ENCODE results near the gene HDHD3.
A peak's percentile ranks its signal among the peaks of the same experiment; 100 is the strongest.
"Not testable (repeated sequence)": the region's sequence is repeated elsewhere in the genome, so short reads cannot be mapped to it uniquely, and the experiment has no call there.

The HDHD3 gene, protein sequence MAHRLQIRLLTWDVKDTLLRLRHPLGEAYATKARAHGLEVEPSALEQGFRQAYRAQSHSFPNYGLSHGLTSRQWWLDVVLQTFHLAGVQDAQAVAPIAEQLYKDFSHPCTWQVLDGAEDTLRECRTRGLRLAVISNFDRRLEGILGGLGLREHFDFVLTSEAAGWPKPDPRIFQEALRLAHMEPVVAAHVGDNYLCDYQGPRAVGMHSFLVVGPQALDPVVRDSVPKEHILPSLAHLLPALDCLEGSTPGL

DNA sequence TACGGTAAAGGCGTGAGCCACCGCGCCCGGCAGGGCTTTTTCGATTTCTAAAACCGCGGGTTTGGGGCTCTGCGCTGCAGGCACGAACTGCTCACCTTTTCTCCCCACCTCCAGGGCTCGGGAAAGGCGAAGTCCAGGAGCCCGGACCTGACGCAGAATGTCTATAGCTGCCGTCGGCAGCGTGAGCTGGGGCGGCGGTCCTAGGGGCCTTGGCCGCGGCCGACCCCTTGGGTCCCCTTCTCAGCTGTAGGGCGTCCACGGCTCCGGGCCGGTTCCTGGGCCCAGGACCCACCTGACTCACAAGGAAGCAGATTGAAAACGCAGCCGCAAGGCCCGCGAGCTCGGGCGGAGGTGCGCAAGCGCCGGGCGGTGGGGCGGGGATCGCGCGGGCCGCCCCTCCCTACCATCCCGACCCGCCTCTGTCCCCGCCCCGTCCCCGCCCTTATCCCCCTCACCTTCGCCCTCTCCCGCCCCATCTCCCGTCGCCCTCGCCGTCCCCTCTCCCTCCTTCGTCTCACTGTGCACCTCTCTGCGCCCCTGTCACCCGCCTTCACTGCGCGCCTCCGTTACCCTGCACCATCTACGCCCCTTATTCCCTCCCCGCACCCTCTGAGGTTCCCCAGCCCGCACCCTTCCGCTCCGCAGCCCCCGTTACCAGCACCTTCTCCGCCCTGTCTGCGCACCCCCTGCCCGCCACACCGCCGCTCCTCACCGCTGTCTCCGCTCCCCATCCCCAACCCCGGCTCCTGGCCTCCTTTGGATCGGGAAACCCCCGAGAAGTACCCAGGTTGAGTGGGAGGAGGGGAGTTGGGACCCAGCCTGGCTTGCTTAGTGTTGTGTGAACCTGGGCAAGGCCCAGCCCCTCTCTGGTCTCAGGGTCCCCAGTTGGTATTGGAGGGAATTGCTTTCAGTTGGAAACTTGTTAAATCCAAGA is at the start of gene HDHD3:
HDHD3 (minus strand) TSS at position 353 of the 934 bp plus-strand sequence. CDS start 2,632 bp downstream, outside the sequence.
- no peaks in the 10 kb centered on the region for H3K9me3 Mint-ChIP-seq
- peak; percentile 91 for ATAC-seq
- peaks cover 26% of the 10 kb centered on the region for H3K4me1 Mint-ChIP-seq
- peak within 1 kb of the TSS; percentile 91 for H3K4me3 Mint-ChIP-seq
- peak within 1 kb of the TSS; percentile 85 for H3K27ac Mint-ChIP-seq
- H3K27me3 Mint-ChIP-seq, result no peaks in the 10 kb centered on the region
- peaks cover 20% of the 10 kb centered on the region for H3K36me3 Mint-ChIP-seq

DNA sequence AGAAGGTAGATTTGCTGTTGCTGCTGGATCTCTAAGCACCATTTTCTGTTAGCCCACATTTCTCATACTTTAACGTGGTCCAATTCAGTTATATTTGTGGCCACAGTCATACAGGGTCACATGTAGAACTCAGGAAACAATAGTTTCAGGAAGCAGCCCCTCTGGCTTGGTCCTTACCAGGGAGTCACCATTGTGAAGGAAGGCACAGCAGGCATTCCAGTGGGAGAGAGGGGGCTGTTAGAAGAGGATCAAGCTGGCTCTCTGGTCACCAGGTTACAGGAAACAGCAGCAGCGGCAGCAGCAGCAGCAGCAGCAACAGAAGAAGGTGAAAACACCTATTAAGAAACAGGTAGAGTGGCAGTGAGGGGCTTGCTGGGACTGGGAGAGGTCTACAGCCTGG is 48.3 kb upstream of the HDHD3 start:
- no peak for ATAC-seq
- Mint-ChIP-seq H3K36me3 (no peaks in the 10 kb centered on the region), H3K9me3 (no peaks in the 10 kb centered on the region), H3K4me3 (no peak overlapping the region), H3K4me1 (no peaks in the 10 kb centered on the region), H3K27ac (no peak overlapping the region), H3K27me3 (peaks cover 9% of the 10 kb centered on the region)

DNA sequence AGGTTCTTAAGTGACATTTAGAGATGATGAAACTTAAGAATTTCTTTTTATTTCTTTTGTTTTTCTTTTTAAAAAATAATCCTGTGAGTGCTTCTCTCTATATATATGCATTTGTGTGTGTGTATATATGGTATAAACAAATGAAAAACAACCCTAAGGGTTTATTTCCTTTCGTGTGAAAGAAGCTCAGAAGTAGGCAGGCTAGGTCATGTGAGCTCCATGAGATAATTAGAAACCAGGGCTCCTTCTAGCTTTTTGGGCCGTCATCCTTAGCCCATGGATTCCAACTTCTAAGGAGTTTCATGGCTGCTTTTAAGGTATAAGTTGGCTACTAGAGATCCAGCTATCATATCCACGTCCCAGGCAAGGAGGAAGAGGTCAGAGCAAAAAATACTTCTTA is 44.9 kb upstream of the HDHD3 start:
- H3K36me3 Mint-ChIP-seq, result no peaks in the 10 kb centered on the region
- peaks cover 9% of the 10 kb centered on the region for H3K27me3 Mint-ChIP-seq
- no peaks in the 10 kb centered on the region for H3K4me1 Mint-ChIP-seq
- no peak overlapping the region for H3K4me3 Mint-ChIP-seq
- ATAC-seq, result no peak
- H3K9me3 Mint-ChIP-seq, result no peaks in the 10 kb centered on the region
- no peak overlapping the region for H3K27ac Mint-ChIP-seq

DNA sequence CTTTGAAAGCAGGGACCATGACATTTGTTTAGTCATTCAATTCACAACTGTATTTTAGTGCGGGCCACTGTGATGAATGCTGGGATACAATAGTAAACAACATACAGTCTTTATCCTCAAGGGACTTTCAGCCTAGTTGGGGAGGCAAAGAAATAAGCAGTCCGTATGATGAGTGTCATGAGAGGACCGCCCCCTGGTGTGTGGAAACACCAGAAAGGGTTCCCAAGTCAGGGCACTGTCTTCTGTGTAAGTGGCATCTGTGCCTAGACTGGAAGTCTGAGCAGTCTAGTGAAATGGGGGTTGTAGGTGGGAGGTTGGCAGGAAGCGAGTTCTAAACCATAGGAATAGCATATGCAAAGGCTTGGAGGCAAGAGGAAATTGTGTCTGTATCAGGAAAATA is 40.6 kb upstream of the HDHD3 start:
- Mint-ChIP-seq H3K4me1 (no peaks in the 10 kb centered on the region), H3K9me3 (no peaks in the 10 kb centered on the region), H3K4me3 (no peak overlapping the region), H3K27me3 (no peaks in the 10 kb centered on the region), H3K36me3 (no peaks in the 10 kb centered on the region), H3K27ac (no peak overlapping the region)
- no peak for ATAC-seq

DNA sequence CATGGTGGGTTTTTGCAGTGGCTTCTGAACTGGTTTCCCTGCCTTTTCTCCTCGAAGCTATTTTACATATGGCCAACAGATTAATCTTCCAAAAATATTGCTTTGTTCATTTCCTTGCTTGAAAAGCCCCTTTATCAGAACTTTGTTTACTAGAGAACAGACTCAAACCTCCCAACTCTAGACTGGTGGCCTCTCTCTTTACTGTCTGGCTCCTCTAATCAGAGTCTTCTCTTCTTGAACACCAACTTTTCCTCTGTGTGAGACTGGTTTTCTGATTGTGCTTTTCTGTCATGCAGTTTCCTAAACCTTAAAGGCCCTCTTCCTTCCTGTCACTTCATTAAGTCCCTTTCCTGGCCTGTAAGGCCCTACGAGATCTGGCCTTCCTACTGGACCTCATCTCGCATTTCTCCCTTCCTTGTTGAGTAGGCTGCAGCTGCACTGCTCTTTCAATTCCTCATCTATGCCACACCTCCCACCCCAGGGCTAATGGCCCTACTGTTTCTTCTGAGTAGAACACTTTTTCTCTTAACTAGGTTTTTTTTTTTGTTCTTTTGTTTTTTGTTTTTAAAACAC is 39.4 kb upstream of the HDHD3 start:
- Mint-ChIP-seq H3K4me3 (no peak overlapping the region), H3K27me3 (no peaks in the 10 kb centered on the region), H3K27ac (no peak overlapping the region), H3K4me1 (no peaks in the 10 kb centered on the region), H3K36me3 (no peaks in the 10 kb centered on the region), H3K9me3 (no peaks in the 10 kb centered on the region)
- ATAC-seq, result peak; percentile 98

DNA sequence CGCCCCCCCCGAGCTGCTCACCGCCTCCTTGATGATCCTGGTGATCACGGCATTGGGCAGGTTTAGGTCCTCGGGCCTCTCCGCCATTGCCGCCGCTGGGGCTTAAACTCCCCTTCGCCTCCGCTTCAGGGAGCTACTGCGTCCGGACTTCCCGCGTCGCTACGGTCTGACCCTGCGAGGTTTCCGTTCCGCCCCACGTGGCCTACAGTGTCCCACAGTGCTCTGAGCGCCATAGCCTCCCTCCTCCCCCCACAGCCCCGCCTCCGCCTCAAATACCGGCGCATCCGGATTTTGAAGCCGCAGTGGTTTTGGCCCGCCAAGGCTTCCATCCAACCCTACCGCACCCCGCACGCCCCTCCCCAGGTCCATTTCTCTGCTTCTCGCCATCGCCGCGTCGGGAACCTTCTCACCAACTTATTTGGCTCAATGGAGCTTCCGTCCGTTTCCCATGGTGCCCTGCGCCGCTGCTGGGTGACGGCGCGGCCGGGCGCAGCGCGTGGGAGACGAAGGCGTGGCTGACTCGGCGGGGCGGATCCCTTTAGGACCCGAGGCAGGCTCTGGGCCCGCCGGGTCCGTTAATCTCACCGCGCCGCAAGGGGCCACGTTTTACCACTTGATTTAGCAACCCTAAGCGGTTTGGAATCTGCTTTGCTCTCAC is 33.5 kb upstream of the HDHD3 start, which contains the start of the genes C9orf43 and POLE3:
C9orf43 (plus strand) TSS at position 541 of the 658 bp plus-strand sequence. CDS start 2,747 bp downstream, outside the sequence.
POLE3 (minus strand) TSS at position 469 of the 658 bp plus-strand sequence; CDS start at position 87, 382 bp downstream.
- Mint-ChIP-seq H3K4me1 (peaks cover 29% of the 10 kb centered on the region), H3K36me3 (peaks cover 21% of the 10 kb centered on the region), H3K9me3 (no peaks in the 10 kb centered on the region), H3K27me3 (no peaks in the 10 kb centered on the region), H3K4me3 (peak within 1 kb of the TSS; percentile 90), H3K27ac (peak within 1 kb of the TSS; percentile 98)
- ATAC-seq, result peak; percentile 98

DNA sequence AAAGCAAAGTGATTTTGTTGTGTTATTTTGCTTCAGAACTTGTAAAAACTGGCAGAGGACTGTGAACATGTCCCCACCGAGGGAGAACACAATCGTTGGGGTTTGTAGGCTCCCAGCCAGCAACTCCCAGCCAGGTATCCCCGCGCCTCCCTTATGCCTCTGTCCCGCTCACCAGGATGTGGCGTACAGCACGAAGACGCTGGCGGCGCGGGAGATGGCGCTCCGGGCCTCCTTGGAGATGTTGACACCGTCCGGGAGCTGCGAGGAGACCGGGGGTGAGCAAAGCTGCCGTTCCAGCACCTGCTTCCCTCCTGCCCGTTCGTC is 33.1 kb upstream of the HDHD3 start:
- Mint-ChIP-seq H3K4me1 (peaks cover 29% of the 10 kb centered on the region), H3K9me3 (no peaks in the 10 kb centered on the region), H3K27me3 (no peaks in the 10 kb centered on the region), H3K4me3 (peak overlapping the region; percentile 90), H3K36me3 (peaks cover 21% of the 10 kb centered on the region), H3K27ac (peak overlapping the region; percentile 98)
- no peak for ATAC-seq

DNA sequence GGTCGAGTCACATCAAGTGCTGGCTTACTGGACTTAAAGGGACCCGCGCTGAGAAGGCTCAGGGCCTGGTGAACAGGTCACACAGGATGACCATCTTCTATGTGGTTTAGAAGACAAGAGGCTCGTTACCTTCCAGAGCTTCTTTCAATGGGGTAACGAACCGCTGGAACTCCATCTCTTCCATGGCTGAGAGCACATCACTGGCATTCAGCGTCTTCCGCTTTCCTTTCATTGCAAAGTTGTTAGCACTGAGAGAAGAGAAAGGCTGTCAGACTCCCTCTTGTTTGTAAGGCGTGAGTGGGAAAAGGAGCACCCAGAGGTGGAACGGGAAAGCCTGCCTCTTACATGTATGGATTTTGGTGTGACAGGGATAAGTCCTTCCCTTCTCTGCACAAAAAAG is 32.7 kb upstream of the HDHD3 start:
- ATAC-seq, result no peak
- H3K27me3 Mint-ChIP-seq, result no peaks in the 10 kb centered on the region
- peak overlapping the region; percentile 90 for H3K4me3 Mint-ChIP-seq
- peaks cover 29% of the 10 kb centered on the region for H3K4me1 Mint-ChIP-seq
- H3K36me3 Mint-ChIP-seq, result peaks cover 21% of the 10 kb centered on the region
- H3K27ac Mint-ChIP-seq, result peak overlapping the region; percentile 98
- H3K9me3 Mint-ChIP-seq, result no peaks in the 10 kb centered on the region

DNA sequence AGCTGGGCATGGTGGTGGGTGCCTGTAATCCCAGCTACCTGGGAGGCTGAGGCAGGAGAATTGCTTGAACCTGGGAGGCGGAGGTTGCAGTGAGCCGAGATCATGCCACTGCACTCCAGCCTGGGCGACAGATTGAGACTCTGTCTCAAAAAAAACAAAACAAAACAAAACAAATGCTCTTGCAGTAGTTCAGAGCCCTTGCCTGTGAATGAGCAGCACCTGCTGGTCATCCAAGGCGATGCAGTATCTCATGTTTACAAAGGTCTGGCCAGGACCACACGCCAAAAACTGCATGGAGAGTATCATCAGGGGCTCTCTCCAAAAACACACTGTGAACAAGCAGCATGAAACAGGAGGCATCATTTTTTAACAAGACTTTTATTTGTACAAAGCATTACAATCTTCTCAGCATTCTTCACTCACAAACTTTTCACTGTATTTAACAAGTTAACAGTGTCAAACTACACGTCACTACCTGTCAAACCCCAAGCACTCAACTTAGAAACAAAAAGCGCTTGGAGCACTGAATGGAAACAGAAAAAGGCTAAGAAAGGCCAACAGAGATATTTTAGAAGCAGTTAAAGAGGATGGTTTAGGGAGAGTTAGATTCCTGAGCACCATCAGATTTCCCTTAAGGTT is 30.2 kb upstream of the HDHD3 start:
- not testable (repeated sequence) for H3K9me3 Mint-ChIP-seq, ATAC-seq, H3K4me3 Mint-ChIP-seq, H3K27me3 Mint-ChIP-seq
- H3K27ac Mint-ChIP-seq, result peak overlapping the region; percentile 15
- peaks cover 29% of the 10 kb centered on the region for H3K4me1 Mint-ChIP-seq
- peaks cover 21% of the 10 kb centered on the region for H3K36me3 Mint-ChIP-seq

DNA sequence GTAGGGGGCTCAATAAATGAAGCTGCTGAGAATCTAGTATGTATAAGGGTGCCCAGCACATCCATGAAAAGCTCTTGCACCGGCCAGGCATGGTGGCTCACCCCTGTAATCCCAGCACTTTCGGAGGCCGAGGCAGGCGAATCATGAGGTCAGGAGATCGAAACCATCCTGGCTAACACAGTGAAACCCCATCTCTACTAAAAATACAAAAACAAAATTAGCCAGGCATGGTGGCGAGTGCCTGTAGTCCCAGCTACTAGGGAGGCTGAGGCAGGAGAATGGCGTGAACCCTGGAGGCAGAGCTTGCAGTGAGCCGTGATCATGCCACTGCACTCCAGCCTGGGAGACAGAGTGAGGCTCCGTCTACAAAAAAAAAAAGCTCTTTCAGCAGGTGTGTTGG is 29.6 kb upstream of the HDHD3 start:
- not testable (repeated sequence) for H3K9me3 Mint-ChIP-seq, ATAC-seq, H3K4me3 Mint-ChIP-seq, H3K27me3 Mint-ChIP-seq
- Mint-ChIP-seq H3K27ac (peak overlapping the region; percentile 15), H3K36me3 (peaks cover 21% of the 10 kb centered on the region), H3K4me1 (peaks cover 36% of the 10 kb centered on the region)

DNA sequence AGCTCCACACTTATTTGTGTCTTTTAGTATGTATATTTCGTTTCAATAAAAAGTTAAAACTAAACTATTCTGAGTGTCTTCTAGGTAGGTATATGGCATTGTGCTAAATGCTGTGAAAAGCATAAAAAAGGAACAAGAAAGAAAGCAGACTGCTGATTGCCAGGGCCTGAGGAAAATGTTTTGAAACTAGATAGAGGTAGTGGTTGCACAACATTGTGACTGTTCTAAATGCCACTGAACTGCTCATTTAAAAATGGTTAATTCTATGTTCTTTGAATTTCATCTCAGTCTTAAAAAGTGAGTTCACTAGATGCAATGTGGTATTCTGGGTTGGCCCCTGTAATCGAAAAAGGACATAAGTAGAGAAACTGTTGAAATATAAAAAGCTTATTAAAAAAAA is 26.9 kb upstream of the HDHD3 start:
- H3K4me1 Mint-ChIP-seq, result peaks cover 38% of the 10 kb centered on the region
- no peak overlapping the region for H3K27ac Mint-ChIP-seq

DNA sequence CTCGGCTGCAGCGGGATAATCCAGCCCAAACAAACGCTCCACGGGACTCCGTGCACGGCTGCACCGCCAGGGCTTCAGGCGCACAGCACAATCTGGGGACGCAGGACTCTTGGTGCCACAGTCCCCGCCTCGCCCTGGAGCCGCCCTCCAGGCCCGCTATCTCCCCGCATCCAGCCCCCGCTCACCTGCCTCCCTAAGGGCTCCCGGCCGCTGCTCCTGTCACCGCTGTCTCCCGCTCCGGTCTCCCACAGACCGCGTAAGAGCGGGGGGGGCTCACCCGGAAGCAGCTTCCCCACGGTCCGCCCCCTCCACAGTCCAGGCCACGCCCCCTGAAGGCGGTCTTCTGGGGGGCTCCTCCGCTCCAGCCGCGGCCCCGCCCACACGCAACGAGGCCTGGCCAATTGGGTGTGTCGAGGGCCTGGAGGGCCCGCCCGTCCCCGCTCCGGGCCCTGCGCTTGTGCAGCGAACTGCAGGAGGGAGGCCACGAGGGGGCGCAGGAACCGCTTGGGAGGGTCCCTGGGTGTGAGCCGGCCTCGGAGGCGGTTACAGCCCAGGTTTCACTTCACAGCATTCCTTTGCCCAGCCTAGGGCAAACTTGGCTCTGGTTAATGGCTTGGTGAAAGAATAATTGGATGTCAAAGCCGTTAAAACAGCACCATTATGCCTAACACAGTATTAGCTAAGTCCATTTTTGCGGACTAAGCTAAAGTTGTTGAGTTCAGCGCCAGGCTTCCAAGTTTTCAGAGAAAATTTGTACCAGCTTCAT is 24.4 kb upstream of the HDHD3 start, which contains the start of gene ALAD:
ALAD (minus strand) TSS at position 258 of the 766 bp plus-strand sequence. CDS start 7,725 bp downstream, outside the sequence.
- Mint-ChIP-seq H3K36me3 (no peaks in the 10 kb centered on the region), H3K27me3 (no peaks in the 10 kb centered on the region), H3K4me3 (peak within 1 kb of the TSS; percentile 96), H3K9me3 (no peaks in the 10 kb centered on the region), H3K4me1 (peaks cover 27% of the 10 kb centered on the region), H3K27ac (peak within 1 kb of the TSS; percentile 80)
- ATAC-seq, result peak; percentile 100

More for the DNA sequence above, 26.9 kb upstream of the HDHD3 start:
- ATAC-seq, result no peak
- Mint-ChIP-seq H3K4me3 (no peak overlapping the region), H3K36me3 (peaks cover 16% of the 10 kb centered on the region), H3K27me3 (no peaks in the 10 kb centered on the region), H3K9me3 (no peaks in the 10 kb centered on the region)

DNA sequence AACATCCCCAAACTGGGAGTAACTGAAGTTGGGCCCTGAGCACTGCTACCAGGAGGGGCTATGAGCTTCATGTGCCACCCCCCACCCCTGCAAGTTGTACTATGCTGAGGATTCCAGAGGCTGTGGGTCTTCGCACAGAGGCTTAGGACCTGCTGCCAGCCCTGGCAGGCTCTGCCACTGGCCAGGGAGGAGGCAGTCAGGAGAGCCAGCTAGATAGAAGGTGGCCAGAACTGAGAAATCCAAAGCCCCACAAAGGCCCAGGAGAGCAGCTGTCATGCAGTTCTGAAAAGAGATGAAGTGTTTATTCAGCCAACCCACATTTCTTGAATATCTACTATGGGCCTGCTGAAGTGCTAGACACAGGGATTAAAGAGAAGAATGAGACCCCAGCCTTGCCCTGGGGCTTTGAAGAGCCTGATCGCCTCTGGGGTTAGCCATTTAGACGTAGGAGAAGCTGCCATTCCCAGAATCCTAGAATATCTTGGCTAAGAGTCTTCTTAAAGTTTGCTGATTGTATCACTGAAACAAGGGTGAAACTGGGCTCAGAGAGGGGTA is 22.9 kb upstream of the HDHD3 start:
- H3K27ac Mint-ChIP-seq, result peak overlapping the region; percentile 80
- peaks cover 27% of the 10 kb centered on the region for H3K4me1 Mint-ChIP-seq
- no peak for ATAC-seq
- no peaks in the 10 kb centered on the region for H3K9me3 Mint-ChIP-seq
- H3K36me3 Mint-ChIP-seq, result no peaks in the 10 kb centered on the region
- no peaks in the 10 kb centered on the region for H3K27me3 Mint-ChIP-seq
- peak overlapping the region; percentile 72 for H3K4me3 Mint-ChIP-seq

DNA sequence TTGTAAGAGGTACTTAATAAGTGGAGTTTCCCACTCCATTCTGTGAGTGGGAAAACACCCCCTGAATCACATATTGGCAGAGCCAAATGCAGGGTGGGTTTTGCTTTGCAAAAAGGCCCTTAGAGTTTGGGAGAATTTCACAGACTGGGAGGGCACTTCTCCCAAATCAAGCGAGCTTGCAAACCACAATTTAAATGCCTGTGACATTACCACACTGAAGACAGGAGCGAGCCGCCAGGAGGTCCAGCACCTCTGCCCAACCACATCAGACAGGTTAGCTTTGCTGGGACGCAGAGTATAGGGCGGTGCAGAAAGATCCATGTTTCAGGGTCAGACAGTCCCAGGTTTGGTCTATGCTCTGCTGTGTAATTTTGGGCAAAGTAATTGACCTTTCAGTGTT is 22.0 kb upstream of the HDHD3 start:
- H3K9me3 Mint-ChIP-seq, result no peaks in the 10 kb centered on the region
- peaks cover 27% of the 10 kb centered on the region for H3K4me1 Mint-ChIP-seq
- ATAC-seq, result no peak
- no peaks in the 10 kb centered on the region for H3K36me3 Mint-ChIP-seq
- H3K27me3 Mint-ChIP-seq, result no peaks in the 10 kb centered on the region
- H3K27ac Mint-ChIP-seq, result no peak overlapping the region
- no peak overlapping the region for H3K4me3 Mint-ChIP-seq
